NCI-H146 (cell line): ENCODE results near the gene NR6A1.

ENCODE experiments used
- DNase-seq: peaks from one replicate; lab custom pipeline; 2025; lab: John Stamatoyannopoulos, UW

Gene NR6A1

GRCh38 chr9:124771021-124771866, at the start of gene NR6A1:
Gene NR6A1, minus strand, starts transcription at chr9:124771311.
- DNase-seq = peak; percentile 92

GRCh38 chr9:124818431-124819281, 47.5 kb upstream of the NR6A1 start:
- peak; percentile 60 for DNase-seq

GRCh38 chr9:124815601-124816000, 44.5 kb upstream of the NR6A1 start:
- no peak for DNase-seq

GRCh38 chr9:124814164-124814535, 43.0 kb upstream of the NR6A1 start:
- DNase-seq = no peak

GRCh38 chr9:124813501-124814163, 42.5 kb upstream of the NR6A1 start:
- DNase-seq = no peak

GRCh38 chr9:124813041-124813440, 41.9 kb upstream of the NR6A1 start:
- no peak for DNase-seq

- no peak for DNase-seq
These were observed 41.3 kb upstream of the NR6A1 start for GRCh38 chr9:124812441-124812876.

GRCh38 chr9:124810663-124811355, 39.7 kb upstream of the NR6A1 start:
- DNase-seq = no peak

- DNase-seq = no peak
These were observed 38.8 kb upstream of the NR6A1 start for GRCh38 chr9:124809741-124810500.

GRCh38 chr9:124809211-124809610, 38.1 kb upstream of the NR6A1 start:
- no peak for DNase-seq

- DNase-seq = no peak
These were observed 37.3 kb upstream of the NR6A1 start for GRCh38 chr9:124808246-124808956.

GRCh38 chr9:124805186-124805585, 34.1 kb upstream of the NR6A1 start:
- no peak for DNase-seq

GRCh38 chr9:124803911-124804310, 32.8 kb upstream of the NR6A1 start:
- no peak for DNase-seq

GRCh38 chr9:124802426-124802825, 31.3 kb upstream of the NR6A1 start:
- DNase-seq = no peak

GRCh38 chr9:124801356-124801755, 30.2 kb upstream of the NR6A1 start:
- DNase-seq = no peak

- DNase-seq = no peak
These were observed 29.5 kb upstream of the NR6A1 start for GRCh38 chr9:124800306-124801259.

- no peak for DNase-seq
These were observed 28.3 kb upstream of the NR6A1 start for GRCh38 chr9:124799274-124800006.

GRCh38 chr9:124797343-124798103, 26.4 kb upstream of the NR6A1 start:
- no peak for DNase-seq
